OCI-LY7 (cell line): ENCODE data around the gene KCTD2. TPM values are rescaled to one million over a fixed set of nuclear protein-coding genes. Genes with fewer than 3 reads are reported as not detected.
"Not testable (repeated sequence)": the region's sequence is repeated elsewhere in the genome, so short reads cannot be mapped to it uniquely, and the experiment has no call there.

Source experiments
- BruUV-seq: library from RNA; stranded (reverse); fragments of 400-500 nt; replicated peaks from 2 replicates; lab custom pipeline; 2021; lab: Mats Ljungman, UMichigan
- CTCF ChIA-PET: fragments of 300-600 bp; sonication (Branson Sonifier 250); formaldehyde crosslinking; loops from one replicate; lab custom pipeline; 2022; ENCODE audit warnings: antibody characterized with exemption; ENCODE audit not compliant: unreplicated experiment; lab: Charles Lee
- POLR2A ChIA-PET: fragments of 300-600 bp; sonication (Branson Sonifier 250); formaldehyde crosslinking; loops from one replicate; lab custom pipeline; 2022; ENCODE audit warnings: antibody characterized with exemption; lab: Charles Lee
- DNase-seq: peaks from one replicate; pipeline ENCODE4 v3.0.0-alpha.2; 2015; ENCODE audit warnings: low spot score
- H2AFZ ChIP-seq: fragments of 200-600 bp; sonication (generic), shearing (Covaris generic); 2 replicates; pipeline ENCODE4 v1.6.1; 2014; ENCODE audit warnings: mild to moderate bottlenecking, antibody characterized with exemption, low read length, moderate library complexity
- H3K27ac ChIP-seq: fragments of 200-600 bp; sonication (generic); 2 replicates; pipeline ENCODE4 v1.5.1; 2014; ENCODE audit warnings: mixed run types, low read depth, mild to moderate bottlenecking, moderate library complexity, low read length, inconsistent platforms; ENCODE audit not compliant: poor library complexity, severe bottlenecking
- H3K36me3 ChIP-seq: fragments of 200-600 bp; sonication (generic); 2 replicates; pipeline ENCODE4 v1.6.1; 2014; ENCODE audit warnings: mild to moderate bottlenecking, antibody characterized with exemption, low read length, moderate library complexity, mixed read lengths; ENCODE audit not compliant: insufficient read depth
- H3K4me1 ChIP-seq: fragments of 200-600 bp; sonication (generic); 2 replicates; pipeline ENCODE4 v1.5.1; 2014; ENCODE audit warnings: mild to moderate bottlenecking, low read length; ENCODE audit not compliant: insufficient read depth, poor library complexity, severe bottlenecking
- H3K4me2 ChIP-seq: fragments of 200-600 bp; sonication (generic); 2 replicates; pipeline ENCODE4 v1.6.1; 2014; ENCODE audit warnings: mild to moderate bottlenecking, low read length
- H3K4me3 ChIP-seq: fragments of 200-600 bp; sonication (generic); 2 replicates; pipeline ENCODE4 v1.5.1; 2014; ENCODE audit warnings: mild to moderate bottlenecking, low read depth, low read length; ENCODE audit not compliant: poor library complexity, severe bottlenecking
- H3K79me2 ChIP-seq: fragments of 200-600 bp; sonication (generic); 2 replicates; pipeline ENCODE4 v1.6.1; 2016; ENCODE audit warnings: low read depth, mild to moderate bottlenecking, low read length, moderate library complexity, mixed read lengths; ENCODE audit not compliant: insufficient read depth
- H3K9me2 ChIP-seq: fragments of 200-600 bp; sonication (generic); 2 replicates; pipeline ENCODE4 v1.6.1; 2016; ENCODE audit warnings: mild to moderate bottlenecking, low read length, mixed read lengths; ENCODE audit not compliant: insufficient read depth
- H3K9me3 ChIP-seq: fragments of 200-600 bp; sonication (generic); 2 replicates; pipeline ENCODE4 v1.6.1; 2014; ENCODE audit warnings: mild to moderate bottlenecking, mixed run types, low read length, mixed read lengths
- H4K20me1 ChIP-seq: fragments of 200-600 bp; sonication (generic); 2 replicates; pipeline ENCODE4 v1.6.1; 2014; ENCODE audit warnings: mild to moderate bottlenecking, antibody characterized with exemption, low read length, moderate library complexity, mixed read lengths; ENCODE audit not compliant: insufficient read depth
- CTCF ChIP-seq: fragments of 200-600 bp; sonication (generic); conservative IDR thresholded peaks from 2 replicates; pipeline ENCODE4 v1.5.1; 2014; ENCODE audit warnings: mild to moderate bottlenecking, antibody characterized with exemption, low read length, moderate library complexity, mixed read lengths
- EZH2phosphoT487 ChIP-seq: fragments of 200-600 bp; sonication (generic); IDR thresholded peaks from 2 replicates; pipeline ENCODE4 v1.6.1; 2018; ENCODE audit warnings: low read depth, borderline replicate concordance, mild to moderate bottlenecking, mixed run types, antibody characterized with exemption, low read length, moderate library complexity, mixed read lengths
- intact Hi-C: fragments of 100-400 bp; cut with micrococcal nuclease; formaldehyde crosslinking; loops from one replicate; pipeline ENCODE4 v1.10.0; 2022; ENCODE audit not compliant: unreplicated experiment
- total RNA-seq, 2 experiments: library from RNA; depleted of rRNA in 1 of 2; stranded (reverse); fragments of >200 nt in 1 of 2; shearing (Covaris generic) in 1 of 2; gene quantifications; 2 replicates each; pipeline ENCODE4 v1.2.3, GENCODE V29; 2014 to 2022

Gene KCTD2
- total RNA-seq, 2 experiments from 2014 or later: 21.0 to 29.8 TPM

- Histone ChIP-seq H3K79me2 (peaks cover 10% of the 10 kb centered on the region; the same call in 1 of the 2 replicates), H3K9me2 (no peaks in the 10 kb centered on the region), H3K4me2 (no peak overlapping the region), H2AFZ (no peak overlapping the region), H3K9me3 (no peaks in the 10 kb centered on the region), H3K4me1 (no peaks in the 10 kb centered on the region), H4K20me1 (no peaks in the 10 kb centered on the region), H3K27ac (no peak overlapping the region), H3K36me3 (peaks cover 45% of the 10 kb centered on the region), H3K4me3 (no peak overlapping the region)
- DNase-seq: no peak
- ChIA-PET POLR2A (interaction anchor here (2.1 kb wide), 1 partner anchor 10 kb away, joined by 8 read pairs; no protein-coding TSS in a partner anchor), CTCF (no interaction called here)
- BruUV-seq: no TSS peak
- intact Hi-C loops: loop anchor here (10.0 kb wide), 1 partner anchor 373 kb away; no protein-coding TSS in a partner anchor
- TF ChIP-seq EZH2phosphoT487 (no peak), CTCF (no peak)
These were observed 5.3 kb upstream of the KCTD2 start for GRCh38 chr17:75041656-75042280.

DNA sequence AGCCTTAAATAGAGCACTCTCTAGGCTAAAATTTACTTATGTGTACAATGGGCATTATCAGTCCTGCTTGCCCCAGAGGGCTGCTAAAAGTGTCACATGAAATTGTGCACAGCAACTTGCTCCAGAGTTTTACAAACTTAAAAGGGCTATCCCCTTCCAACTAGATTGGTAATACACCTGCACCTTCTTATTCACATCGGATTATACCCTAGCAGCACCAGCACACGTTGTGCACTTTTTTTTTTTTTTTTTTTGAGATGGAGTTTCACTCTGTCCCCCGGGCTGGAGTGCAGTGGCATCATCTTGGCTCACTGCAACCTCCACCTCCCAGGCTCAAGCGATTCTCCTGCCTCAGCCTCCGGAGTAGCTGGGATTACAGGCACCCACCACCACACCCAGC lies 3.2 kb upstream of the KCTD2 start:
- BruUV-seq, H3K4me2 ChIP-seq, H3K9me3 ChIP-seq, H3K9me2 ChIP-seq, POLR2A ChIA-PET, H3K4me3 ChIP-seq, H4K20me1 ChIP-seq, DNase-seq, H2AFZ ChIP-seq, H3K27ac ChIP-seq: not testable (repeated sequence)
- Histone ChIP-seq H3K79me2 (peaks cover 23% of the 10 kb centered on the region), H3K4me1 (peaks cover 11% of the 10 kb centered on the region), H3K36me3 (peaks cover 38% of the 10 kb centered on the region)
- intact Hi-C loops: loop anchor here (10.0 kb wide), 1 partner anchor 371 kb away; no protein-coding TSS in a partner anchor
- CTCF ChIA-PET: interaction anchor here (0.7 kb wide), 1 partner anchor 33 kb away, joined by 3 read pairs; no protein-coding TSS in a partner anchor

DNA sequence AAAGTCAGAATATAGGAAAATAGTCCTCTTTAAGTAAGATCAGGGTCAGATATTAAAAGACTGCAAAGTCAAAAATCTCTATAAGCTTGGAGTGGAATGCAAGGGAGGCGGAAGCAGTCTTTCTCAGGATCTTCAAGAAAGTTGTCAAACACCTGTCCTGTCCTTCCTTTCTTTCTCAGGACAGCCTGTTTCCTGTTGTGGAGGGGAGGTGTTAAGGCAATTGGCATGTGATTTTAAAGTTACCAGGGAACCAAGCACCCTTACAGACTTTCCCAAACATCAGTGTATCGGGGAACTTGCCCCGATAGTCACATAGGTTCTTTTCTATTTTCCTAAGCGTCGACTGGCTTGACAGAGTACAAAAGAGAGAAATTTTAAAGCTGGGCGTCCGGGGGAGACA lies 2.3 kb upstream of the KCTD2 start:
- Histone ChIP-seq H3K27ac (no peak overlapping the region), H2AFZ (no peak overlapping the region), H3K9me3 (no peaks in the 10 kb centered on the region), H3K79me2 (peaks cover 23% of the 10 kb centered on the region), H3K4me2 (no peak overlapping the region), H3K9me2 (no peaks in the 10 kb centered on the region), H3K4me1 (peaks cover 14% of the 10 kb centered on the region), H3K4me3 (no peak overlapping the region), H4K20me1 (peaks cover 4% of the 10 kb centered on the region; the same call in 1 of the 2 replicates), H3K36me3 (peaks cover 35% of the 10 kb centered on the region)
- ChIA-PET CTCF (no interaction called here), POLR2A (no interaction called here)
- intact Hi-C loops: loop anchor here (10.0 kb wide), 1 partner anchor 370 kb away; no protein-coding TSS in a partner anchor
- TF ChIP-seq CTCF (no peak), EZH2phosphoT487 (no peak)
- no TSS peak for BruUV-seq
- DNase-seq: no peak

DNA sequence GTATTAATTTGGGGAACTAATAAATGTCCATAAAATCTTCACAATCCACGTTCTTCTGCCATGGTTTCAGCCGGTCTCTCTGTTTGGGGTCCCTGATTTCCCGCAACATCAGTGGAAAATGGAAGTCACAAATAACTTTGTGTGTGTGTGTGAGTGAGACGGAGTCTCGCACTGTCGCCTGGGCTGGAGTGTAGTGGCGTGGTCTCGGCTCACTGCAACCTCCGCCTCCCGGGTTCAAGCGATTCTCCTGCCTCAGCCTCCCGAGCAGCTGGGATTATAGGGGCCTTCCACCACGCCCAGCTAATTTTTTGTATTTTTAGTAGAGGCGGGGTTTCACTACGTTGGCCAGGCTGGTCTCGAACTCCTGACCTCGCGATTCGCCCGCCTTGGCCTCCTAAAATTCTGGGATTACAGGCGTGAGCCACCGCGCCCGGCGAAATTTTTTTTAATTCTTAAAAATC lies 1.0 kb upstream of the KCTD2 start:
- POLR2A ChIA-PET: interaction anchor here (1.1 to 3.6 kb wide), 2 partner anchors 33 to 34 kb away, joined by 3 to 27 read pairs; partner anchors contain the start of gene MRPL58
- H3K9me2 ChIP-seq, CTCF ChIA-PET, H3K9me3 ChIP-seq, H4K20me1 ChIP-seq, DNase-seq, H3K27ac ChIP-seq: not testable (repeated sequence)
- Histone ChIP-seq H3K4me1 (peaks cover 14% of the 10 kb centered on the region), H3K4me3 (peak overlapping the region; percentile 75), H3K4me2 (peak overlapping the region; percentile 81), H3K36me3 (peaks cover 34% of the 10 kb centered on the region), H3K79me2 (peaks cover 23% of the 10 kb centered on the region), H2AFZ (peak overlapping the region; percentile 24; the same call in 1 of the 2 replicates)
- intact Hi-C loops: loop anchor here (2.0 to 10.0 kb wide), 3 partner anchors 85 to 369 kb away; partner anchors contain the start of gene SUMO2
- BruUV-seq: TSS peak; percentile 72
